A204.1 (cell line): Measurements from ENCODE around the gene CLTC.
"Not testable (repeated sequence)": the region's sequence is repeated elsewhere in the genome, so short reads cannot be mapped to it uniquely, and the experiment has no call there.

ENCODE experiments used
- FAIRE-seq: peaks from 2 replicates; lab custom pipeline; 2012; peaks lifted over from hg19 to GRCh38; lab: Jason Lieb, UNC

CLTC gene

GRCh38 chr17:59634632-59635541 is 15.2 kb downstream of the CLTC start:
- no peak for FAIRE-seq

- no peak for FAIRE-seq
Observed at GRCh38 chr17:59637611-59638310, 18.1 kb downstream of the CLTC start.

- no peak for FAIRE-seq
Observed at GRCh38 chr17:59638553-59638952, 18.9 kb downstream of the CLTC start.

- FAIRE-seq: no peak
Observed at GRCh38 chr17:59641799-59642484, 22.2 kb downstream of the CLTC start.

DNA sequence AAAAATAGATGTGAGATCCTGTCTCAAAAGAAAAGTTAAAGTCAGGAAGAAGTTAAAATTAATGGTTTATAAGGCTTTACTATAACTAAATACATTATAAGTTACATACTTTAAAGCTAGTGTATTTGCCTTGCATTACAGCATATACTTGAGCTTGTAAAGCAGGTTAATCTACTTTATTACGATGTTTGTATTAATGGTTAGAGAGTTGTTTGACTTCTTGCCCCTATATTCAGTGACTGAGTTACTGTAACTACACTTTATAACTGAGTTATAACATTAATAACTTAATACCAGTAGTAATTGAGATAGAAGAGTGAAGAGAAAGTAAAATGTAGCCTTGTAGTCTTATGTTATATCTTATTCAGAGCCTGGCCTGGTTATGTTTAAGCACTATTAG is 22.9 kb downstream of the CLTC start:
- FAIRE-seq: no peak

GRCh38 chr17:59643159-59644140 is 23.8 kb downstream of the CLTC start:
- no peak for FAIRE-seq

- FAIRE-seq: no peak
Observed at GRCh38 chr17:59647288-59647687, 27.6 kb downstream of the CLTC start.

DNA sequence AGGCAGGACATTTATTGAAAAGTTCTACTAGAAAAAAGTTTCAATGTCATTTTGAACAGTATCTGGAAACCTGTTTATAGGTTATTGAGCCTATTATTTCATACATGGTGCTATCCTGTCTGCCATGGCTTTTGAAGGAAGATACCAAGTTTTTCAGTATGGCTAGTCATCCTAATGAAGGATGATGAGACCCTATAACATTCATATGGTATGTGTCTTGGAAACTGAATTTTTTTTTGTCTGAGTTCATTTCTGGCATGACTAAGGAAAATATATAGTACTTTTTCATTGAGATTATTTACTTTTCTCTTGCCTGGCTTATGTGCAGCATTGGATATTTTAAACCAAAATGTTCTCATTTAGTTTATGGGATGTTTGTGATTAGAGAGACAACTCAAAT is 30.2 kb downstream of the CLTC start:
- FAIRE-seq: no peak

DNA sequence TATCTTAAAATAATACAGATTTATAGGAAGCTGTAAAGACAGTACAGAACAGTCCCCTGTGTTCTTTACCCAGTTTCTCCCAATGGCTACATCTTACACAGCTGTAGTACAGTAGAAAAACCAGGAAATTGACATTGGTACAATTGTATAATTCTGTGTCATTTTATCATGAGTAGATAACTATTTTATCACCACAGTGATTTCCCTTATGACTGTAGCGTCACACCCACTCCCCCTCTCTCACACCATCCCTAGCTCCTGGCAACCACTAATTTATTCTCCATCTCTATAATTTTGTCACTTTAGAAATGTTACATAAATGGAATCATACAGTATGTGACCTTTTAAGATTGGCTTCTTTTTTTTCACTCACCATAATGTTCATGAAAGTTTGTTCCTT is 30.9 kb downstream of the CLTC start:
- FAIRE-seq: no peak

- FAIRE-seq: no peak
Observed at GRCh38 chr17:59651346-59651745, 31.7 kb downstream of the CLTC start.

DNA sequence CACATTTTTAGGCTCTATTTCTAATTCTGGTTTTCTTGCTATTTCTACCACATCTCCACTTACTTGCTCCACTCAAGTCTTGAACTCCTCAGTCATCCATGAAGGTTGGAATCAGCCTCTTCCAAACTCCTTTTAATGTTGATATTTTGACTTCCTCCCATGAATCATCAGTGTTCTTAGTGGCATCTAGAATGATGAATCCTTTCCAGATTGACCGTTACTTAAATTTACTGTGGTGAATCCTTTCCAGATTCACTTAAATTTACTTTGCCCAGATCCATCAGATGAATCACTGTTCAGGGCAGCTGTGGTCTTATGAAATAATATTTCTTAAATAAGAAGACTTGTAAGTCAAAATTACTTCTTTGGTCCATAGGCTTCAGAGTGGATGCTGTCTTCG is 32.4 kb downstream of the CLTC start:
- FAIRE-seq: no peak

DNA sequence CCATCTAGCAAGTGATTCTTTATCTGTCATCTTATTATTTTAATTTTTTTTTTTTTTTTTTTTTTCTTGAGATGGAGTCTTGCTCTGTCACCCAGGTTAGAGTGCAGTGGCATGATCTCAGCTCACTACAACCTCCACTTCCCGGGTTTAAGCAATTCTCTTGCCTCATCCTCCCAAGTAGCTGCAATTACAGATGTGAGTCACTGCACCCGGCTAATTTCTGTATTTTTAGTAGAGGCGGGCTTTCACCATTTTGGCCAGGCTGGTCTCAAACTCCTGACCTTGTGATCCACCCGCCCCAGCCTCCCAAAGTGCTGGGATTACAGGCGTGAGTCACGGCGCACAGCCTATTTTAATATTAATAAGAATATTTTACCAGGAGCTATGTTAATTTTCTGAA is 36.9 kb downstream of the CLTC start:
- not testable (repeated sequence) for FAIRE-seq

DNA sequence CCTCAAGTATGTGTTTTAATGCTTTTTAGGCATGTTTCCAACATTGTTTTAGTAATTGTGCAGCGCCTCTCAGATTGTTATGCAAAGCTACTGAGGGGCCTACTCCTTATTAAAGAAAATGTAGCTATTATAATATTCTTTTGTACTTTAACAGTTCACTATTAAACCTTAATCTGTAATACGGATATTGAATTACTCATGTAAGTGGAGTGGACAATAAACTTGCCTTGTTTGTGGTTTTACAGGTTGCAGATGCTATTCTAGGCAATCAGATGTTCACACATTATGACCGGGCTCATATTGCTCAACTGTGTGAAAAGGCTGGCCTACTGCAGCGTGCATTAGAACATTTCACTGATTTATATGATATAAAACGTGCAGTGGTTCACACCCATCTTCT is 46.5 kb downstream of the CLTC start:
- FAIRE-seq: no peak

- FAIRE-seq: no peak
Observed at GRCh38 chr17:59668816-59669215, 49.1 kb downstream of the CLTC start.

DNA sequence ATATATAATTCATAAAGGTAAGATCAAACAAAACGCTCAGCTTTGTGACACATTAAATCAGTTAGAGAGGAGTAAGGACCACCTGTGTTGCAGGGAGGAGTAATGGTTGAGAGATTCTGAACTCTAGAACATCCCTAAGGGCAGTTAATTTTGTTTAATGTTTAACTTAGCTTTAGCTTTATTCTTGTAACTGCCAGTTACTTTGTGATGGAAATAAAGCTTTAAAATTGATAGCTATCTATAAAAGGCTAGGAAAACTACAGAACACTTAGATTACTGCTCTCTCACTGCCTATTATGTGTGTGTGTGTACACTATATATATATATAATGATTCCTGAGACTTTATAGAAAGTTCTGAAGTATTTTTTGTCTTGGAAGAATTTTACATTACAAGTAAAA is 49.7 kb downstream of the CLTC start:
- no peak for FAIRE-seq

DNA sequence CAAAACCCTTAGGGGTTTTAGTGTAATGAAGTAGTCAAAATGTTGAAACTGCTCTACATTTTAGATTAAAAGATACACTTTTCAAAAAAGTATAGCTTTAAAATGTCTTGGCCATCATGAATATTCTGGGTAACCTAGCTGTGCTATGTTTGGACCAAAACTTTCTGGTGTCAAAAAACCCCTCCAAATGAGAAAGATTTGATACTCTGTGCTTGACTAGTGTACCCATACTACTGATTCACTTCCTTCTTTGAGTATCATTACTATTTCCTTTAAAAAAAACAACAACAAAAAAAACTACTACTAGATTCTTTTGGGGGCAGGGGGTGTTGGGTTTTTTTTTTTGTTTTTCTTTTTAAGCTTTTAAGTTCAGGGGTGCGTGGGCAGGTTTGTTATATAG is 50.2 kb downstream of the CLTC start:
- no peak for FAIRE-seq

DNA sequence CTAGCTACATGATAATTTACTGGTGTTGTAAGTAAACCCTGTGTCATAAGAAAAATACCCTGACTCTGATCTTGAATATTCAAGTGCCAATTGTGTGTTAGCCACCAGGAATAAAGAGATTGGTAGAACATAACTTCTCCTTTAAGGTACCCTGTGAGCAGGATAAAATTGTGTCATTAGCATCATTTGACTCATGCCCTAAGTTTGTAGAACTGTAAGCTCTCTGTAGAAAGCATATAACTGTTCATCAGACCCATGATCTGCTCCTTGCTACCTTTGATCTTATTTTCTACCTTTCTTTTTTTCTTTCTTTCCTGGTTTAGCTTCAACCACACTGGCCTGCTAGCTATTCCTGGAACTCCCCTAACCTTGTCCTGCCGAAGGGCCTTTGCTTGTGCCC is 51.7 kb downstream of the CLTC start:
- FAIRE-seq: no peak

DNA sequence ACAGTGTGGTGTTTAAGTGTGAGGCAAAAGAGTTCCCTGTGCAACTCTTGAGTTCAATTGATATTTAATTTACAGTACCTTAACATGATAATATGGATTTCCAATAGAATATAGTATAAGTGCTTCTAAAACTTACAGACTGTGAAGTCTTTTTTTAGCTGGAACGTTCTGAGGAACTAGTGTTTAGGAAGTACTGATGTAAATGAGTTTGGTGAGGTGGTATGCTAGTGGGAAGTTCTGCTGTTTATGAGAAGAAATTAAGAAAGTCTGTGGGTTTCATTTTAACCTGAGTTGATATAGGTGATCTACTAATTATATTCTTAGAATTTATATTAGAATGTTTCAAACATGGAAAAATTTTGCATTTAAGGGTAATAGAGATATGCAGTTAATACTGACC is 55.5 kb downstream of the CLTC start:
- FAIRE-seq: no peak

- FAIRE-seq: no peak
Observed at GRCh38 chr17:59676716-59677115, 57.0 kb downstream of the CLTC start.

DNA sequence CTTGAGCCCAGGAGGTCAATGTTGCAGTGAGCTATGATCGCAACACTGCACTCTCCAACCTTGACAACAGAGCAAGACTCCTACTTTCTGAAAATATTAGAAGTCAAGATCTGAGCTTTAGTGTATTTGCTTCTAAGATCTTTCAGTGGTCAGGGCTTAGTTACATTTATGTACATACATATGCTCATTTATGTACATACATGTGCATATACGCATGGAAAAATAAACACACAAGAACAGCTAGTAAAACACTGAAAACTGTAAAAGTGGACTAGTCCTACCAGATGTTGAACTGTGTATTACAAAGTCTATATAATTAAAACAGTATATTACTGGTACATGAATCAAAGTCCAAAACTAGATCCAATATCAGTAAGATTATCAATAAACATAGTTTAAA is 59.2 kb downstream of the CLTC start:
- FAIRE-seq: no peak

GRCh38 chr17:59680314-59680713 is 60.6 kb downstream of the CLTC start:
- FAIRE-seq: no peak

- FAIRE-seq: no peak
Observed at GRCh38 chr17:59683283-59683682, 63.6 kb downstream of the CLTC start.
